ENCODE measurements around the gene ECHDC3.

ECHDC3 gene

GRCh38 chr10:11795101-11795920 is 53.1 kb downstream of the ECHDC3 start:
- Histone ChIP-seq H3K4me1 (ENCODE audit: control insufficient read depth, insufficient read depth, low read length) (no peaks in the 10 kb centered on the region), H3K9me3 (ENCODE audit: control insufficient read depth, insufficient read depth, low read length) (no peaks in the 10 kb centered on the region), H3K4me3 (ENCODE audit: low read depth, low read length) (no peak overlapping the region), H3K27me3 (ENCODE audit: control insufficient read depth, insufficient read depth, low read length) (no peaks in the 10 kb centered on the region), H3K9ac (ENCODE audit: low read depth, low read length) (no peak overlapping the region), H3K36me3 (ENCODE audit: control insufficient read depth, insufficient read depth, low read length) (no peaks in the 10 kb centered on the region)

- no peak overlapping the region for H3K4me3 ChIP-seq (ENCODE audit: low read depth, low read length)
- H3K36me3 ChIP-seq (ENCODE audit: control insufficient read depth, insufficient read depth, low read length): no peaks in the 10 kb centered on the region
- no peaks in the 10 kb centered on the region for H3K9me3 ChIP-seq (ENCODE audit: control insufficient read depth, insufficient read depth, low read length)
- no peaks in the 10 kb centered on the region for H3K4me1 ChIP-seq (ENCODE audit: control insufficient read depth, insufficient read depth, low read length)
- H3K9ac ChIP-seq (ENCODE audit: low read depth, low read length): no peak overlapping the region
- no peaks in the 10 kb centered on the region for H3K27me3 ChIP-seq (ENCODE audit: control insufficient read depth, insufficient read depth, low read length)
Observed at GRCh38 chr10:11796474-11796873, 54.3 kb downstream of the ECHDC3 start.

- H3K9ac ChIP-seq (ENCODE audit: low read depth, low read length): no peak overlapping the region
- H3K9me3 ChIP-seq (ENCODE audit: control insufficient read depth, insufficient read depth, low read length): no peaks in the 10 kb centered on the region
Observed at GRCh38 chr10:11797281-11797680, 55.1 kb downstream of the ECHDC3 start.

GRCh38 chr10:11797847-11798633 is 55.9 kb downstream of the ECHDC3 start:
- Histone ChIP-seq H3K4me3 (ENCODE audit: low read depth, low read length) (no peak overlapping the region), H3K36me3 (ENCODE audit: control insufficient read depth, insufficient read depth, low read length) (no peaks in the 10 kb centered on the region), H3K9me3 (ENCODE audit: control insufficient read depth, insufficient read depth, low read length) (no peaks in the 10 kb centered on the region), H3K9ac (ENCODE audit: low read depth, low read length) (no peak overlapping the region), H3K27me3 (ENCODE audit: control insufficient read depth, insufficient read depth, low read length) (no peaks in the 10 kb centered on the region), H3K4me1 (ENCODE audit: control insufficient read depth, insufficient read depth, low read length) (no peaks in the 10 kb centered on the region)

More at GRCh38 chr10:11797281-11797680, 55.1 kb downstream of the ECHDC3 start:
- no peaks in the 10 kb centered on the region for H3K4me1 ChIP-seq (ENCODE audit: control insufficient read depth, insufficient read depth, low read length)
- no peak overlapping the region for H3K4me3 ChIP-seq (ENCODE audit: low read depth, low read length)
- H3K36me3 ChIP-seq (ENCODE audit: control insufficient read depth, insufficient read depth, low read length): no peaks in the 10 kb centered on the region
- H3K27me3 ChIP-seq (ENCODE audit: control insufficient read depth, insufficient read depth, low read length): no peaks in the 10 kb centered on the region

GRCh38 chr10:11798845-11799735 is 56.9 kb downstream of the ECHDC3 start:
- no peak overlapping the region for H3K4me3 ChIP-seq (ENCODE audit: low read depth, low read length)
- no peaks in the 10 kb centered on the region for H3K4me1 ChIP-seq (ENCODE audit: control insufficient read depth, insufficient read depth, low read length)
- no peaks in the 10 kb centered on the region for H3K36me3 ChIP-seq (ENCODE audit: control insufficient read depth, insufficient read depth, low read length)
- H3K27me3 ChIP-seq (ENCODE audit: control insufficient read depth, insufficient read depth, low read length): no peaks in the 10 kb centered on the region
- H3K9me3 ChIP-seq (ENCODE audit: control insufficient read depth, insufficient read depth, low read length): no peaks in the 10 kb centered on the region
- no peak overlapping the region for H3K9ac ChIP-seq (ENCODE audit: low read depth, low read length)

- Histone ChIP-seq H3K36me3 (ENCODE audit: control insufficient read depth, insufficient read depth, low read length) (no peaks in the 10 kb centered on the region), H3K27me3 (ENCODE audit: control insufficient read depth, insufficient read depth, low read length) (no peaks in the 10 kb centered on the region), H3K9me3 (ENCODE audit: control insufficient read depth, insufficient read depth, low read length) (no peaks in the 10 kb centered on the region), H3K9ac (ENCODE audit: low read depth, low read length) (no peak overlapping the region), H3K4me3 (ENCODE audit: low read depth, low read length) (no peak overlapping the region), H3K4me1 (ENCODE audit: control insufficient read depth, insufficient read depth, low read length) (no peaks in the 10 kb centered on the region)
Observed at GRCh38 chr10:11799736-11800080, 57.5 kb downstream of the ECHDC3 start.

- no peaks in the 10 kb centered on the region for H3K9me3 ChIP-seq (ENCODE audit: control insufficient read depth, insufficient read depth, low read length)
- H3K36me3 ChIP-seq (ENCODE audit: control insufficient read depth, insufficient read depth, low read length): no peaks in the 10 kb centered on the region
- no peak overlapping the region for H3K9ac ChIP-seq (ENCODE audit: low read depth, low read length)
- H3K27me3 ChIP-seq (ENCODE audit: control insufficient read depth, insufficient read depth, low read length): no peaks in the 10 kb centered on the region
- no peaks in the 10 kb centered on the region for H3K4me1 ChIP-seq (ENCODE audit: control insufficient read depth, insufficient read depth, low read length)
- H3K4me3 ChIP-seq (ENCODE audit: low read depth, low read length): no peak overlapping the region
Observed at GRCh38 chr10:11804336-11804735, 62.2 kb downstream of the ECHDC3 start.

- H3K9ac ChIP-seq (ENCODE audit: low read depth, low read length): no peak overlapping the region
- no peaks in the 10 kb centered on the region for H3K36me3 ChIP-seq (ENCODE audit: control insufficient read depth, insufficient read depth, low read length)
- H3K27me3 ChIP-seq (ENCODE audit: control insufficient read depth, insufficient read depth, low read length): no peaks in the 10 kb centered on the region
- no peaks in the 10 kb centered on the region for H3K4me1 ChIP-seq (ENCODE audit: control insufficient read depth, insufficient read depth, low read length)
- H3K9me3 ChIP-seq (ENCODE audit: control insufficient read depth, insufficient read depth, low read length): no peaks in the 10 kb centered on the region
- no peak overlapping the region for H3K4me3 ChIP-seq (ENCODE audit: low read depth, low read length)
Observed at GRCh38 chr10:11805792-11806191, 63.6 kb downstream of the ECHDC3 start.

- H3K4me1 ChIP-seq (ENCODE audit: control insufficient read depth, insufficient read depth, low read length): no peaks in the 10 kb centered on the region
- no peaks in the 10 kb centered on the region for H3K9me3 ChIP-seq (ENCODE audit: control insufficient read depth, insufficient read depth, low read length)
- H3K27me3 ChIP-seq (ENCODE audit: control insufficient read depth, insufficient read depth, low read length): no peaks in the 10 kb centered on the region
- H3K36me3 ChIP-seq (ENCODE audit: control insufficient read depth, insufficient read depth, low read length): no peaks in the 10 kb centered on the region
- no peak overlapping the region for H3K9ac ChIP-seq (ENCODE audit: low read depth, low read length)
- H3K4me3 ChIP-seq (ENCODE audit: low read depth, low read length): no peak overlapping the region
Observed at GRCh38 chr10:11806706-11807105, 64.5 kb downstream of the ECHDC3 start.

- H3K27me3 ChIP-seq (ENCODE audit: control insufficient read depth, insufficient read depth, low read length): no peaks in the 10 kb centered on the region
- no peaks in the 10 kb centered on the region for H3K9me3 ChIP-seq (ENCODE audit: control insufficient read depth, insufficient read depth, low read length)
- H3K4me3 ChIP-seq (ENCODE audit: low read depth, low read length): no peak overlapping the region
- no peaks in the 10 kb centered on the region for H3K36me3 ChIP-seq (ENCODE audit: control insufficient read depth, insufficient read depth, low read length)
- no peaks in the 10 kb centered on the region for H3K4me1 ChIP-seq (ENCODE audit: control insufficient read depth, insufficient read depth, low read length)
- H3K9ac ChIP-seq (ENCODE audit: low read depth, low read length): no peak overlapping the region
Observed at GRCh38 chr10:11808808-11809207, 66.6 kb downstream of the ECHDC3 start.

- Histone ChIP-seq H3K36me3 (ENCODE audit: control insufficient read depth, insufficient read depth, low read length) (no peaks in the 10 kb centered on the region), H3K9me3 (ENCODE audit: control insufficient read depth, insufficient read depth, low read length) (no peaks in the 10 kb centered on the region), H3K4me1 (ENCODE audit: control insufficient read depth, insufficient read depth, low read length) (no peaks in the 10 kb centered on the region), H3K9ac (ENCODE audit: low read depth, low read length) (no peak overlapping the region), H3K4me3 (ENCODE audit: low read depth, low read length) (no peak overlapping the region), H3K27me3 (ENCODE audit: control insufficient read depth, insufficient read depth, low read length) (no peaks in the 10 kb centered on the region)
Observed at GRCh38 chr10:11810313-11810766, 68.2 kb downstream of the ECHDC3 start.
